Stimulated activated naive B cell treated with anti-CD40 and anti-IgM and Interleukin-4, amounts not matched to agents 10 μg/mL and 1 μg/mL and 100 μg/mL, for 72 hours (primary cell): ENCODE results near the gene CDC6.

Experiments
- ATAC-seq, 2 donors: fragments of 150-1000 bp; cut with Tn5 transposase; replicated peaks; 2 replicates each; pipeline ENCODE4 v1.10.0; 2021; ENCODE audit warnings: moderate library complexity in 1 of 2
- DNase-seq: peaks from one replicate; pipeline ENCODE4 v3.0.0; 2021
- H3K27ac Mint-ChIP-seq: one replicate; pipeline ENCODE4 v1.8.0; 2022; ENCODE audit warnings: mild to moderate bottlenecking, mixed read lengths
- H3K27me3 Mint-ChIP-seq, 2 donors: one replicate each; pipeline ENCODE4 v1.8.0; 2022; ENCODE audit warnings: mixed read lengths in 2 of 2
- H3K36me3 Mint-ChIP-seq, 2 donors: one replicate each; pipeline ENCODE4 v1.8.0; 2022; ENCODE audit warnings: mixed read lengths in 2 of 2, mild to moderate bottlenecking in 1 of 2
- H3K4me1 Mint-ChIP-seq, 2 donors: one replicate each; pipeline ENCODE4 v1.8.0; 2022; ENCODE audit warnings: mixed read lengths in 2 of 2, mild to moderate bottlenecking in 1 of 2
- H3K4me3 Mint-ChIP-seq, 2 donors: one replicate each; pipeline ENCODE4 v1.8.0; 2022; ENCODE audit warnings: mild to moderate bottlenecking in 2 of 2, mixed read lengths in 2 of 2, moderate library complexity in 1 of 2
- H3K9me3 Mint-ChIP-seq, 2 donors: one replicate each; pipeline ENCODE4 v1.8.0; 2022; ENCODE audit warnings: mixed read lengths in 2 of 2, mild to moderate bottlenecking in 1 of 2

The CDC6 gene

GRCh38 chr17:40287494-40288369, at the start of gene CDC6:
TSS of gene CDC6 (plus strand) at chr17:40287879. CDS start at chr17:40289421, 1,542 bp downstream.
- ATAC-seq (peak; percentile 93 to 95), DNase-seq (peak; percentile 98)
- Mint-ChIP-seq H3K4me3 (peak within 1 kb of the TSS; percentile 88 to 100), H3K36me3 (peaks cover 14 to 23% of the 10 kb centered on the region in 2 donors), H3K27me3 (no peaks in the 10 kb centered on the region), H3K4me1 (peaks cover 19 to 31% of the 10 kb centered on the region in 2 donors), H3K9me3 (no peaks in the 10 kb centered on the region), H3K27ac (peak within 1 kb of the TSS; percentile 98)

- Mint-ChIP-seq H3K4me1 (peaks cover 11 to 23% of the 10 kb centered on the region in 2 donors), H3K9me3 (no peaks in the 10 kb centered on the region), H3K4me3 (no peak overlapping the region), H3K27me3 (no peaks in the 10 kb centered on the region), H3K27ac (no peak overlapping the region), H3K36me3 (peaks cover 4 to 8% of the 10 kb centered on the region in 2 donors)
- ATAC-seq, result no peak
- no peak for DNase-seq
Measured at GRCh38 chr17:40241252-40241834, 46.3 kb upstream of the CDC6 start.

- no peaks in the 10 kb centered on the region for H3K27me3 Mint-ChIP-seq
- DNase-seq (no peak), ATAC-seq (no peak)
- H3K4me1 Mint-ChIP-seq, result peaks cover 11 to 23% of the 10 kb centered on the region in 2 donors
- no peak overlapping the region for H3K4me3 Mint-ChIP-seq
- no peaks in the 10 kb centered on the region for H3K9me3 Mint-ChIP-seq
- no peak overlapping the region for H3K27ac Mint-ChIP-seq
- H3K36me3 Mint-ChIP-seq, result peaks cover 2 to 3% of the 10 kb centered on the region in 2 donors
Measured at GRCh38 chr17:40242774-40243173, 44.9 kb upstream of the CDC6 start.

- no peaks in the 10 kb centered on the region for H3K9me3 Mint-ChIP-seq
- peaks cover 2 to 3% of the 10 kb centered on the region in 2 donors for H3K36me3 Mint-ChIP-seq
- no peak for ATAC-seq
- DNase-seq, result no peak
- H3K4me3 Mint-ChIP-seq, result no peak overlapping the region
- H3K4me1 Mint-ChIP-seq, result peaks cover 12 to 23% of the 10 kb centered on the region in 2 donors
- H3K27me3 Mint-ChIP-seq, result no peaks in the 10 kb centered on the region
- H3K27ac Mint-ChIP-seq, result no peak overlapping the region
Measured at GRCh38 chr17:40243761-40244160, 43.9 kb upstream of the CDC6 start.

GRCh38 chr17:40244255-40244654, 43.4 kb upstream of the CDC6 start:
- no peaks in the 10 kb centered on the region for H3K9me3 Mint-ChIP-seq
- no peak for ATAC-seq
- H3K36me3 Mint-ChIP-seq, result peaks cover 3 to 4% of the 10 kb centered on the region in 2 donors
- H3K27ac Mint-ChIP-seq, result peak overlapping the region; percentile 37
- no peaks in the 10 kb centered on the region for H3K27me3 Mint-ChIP-seq
- H3K4me1 Mint-ChIP-seq, result peaks cover 12 to 23% of the 10 kb centered on the region in 2 donors
- no peak overlapping the region for H3K4me3 Mint-ChIP-seq
- DNase-seq, result no peak

GRCh38 chr17:40247926-40248495, 39.7 kb upstream of the CDC6 start:
- peaks cover 0 to 4% of the 10 kb centered on the region in 2 donors for H3K36me3 Mint-ChIP-seq
- peaks cover 5 to 20% of the 10 kb centered on the region in 2 donors for H3K4me1 Mint-ChIP-seq
- no peak overlapping the region for H3K27ac Mint-ChIP-seq
- ATAC-seq, result no peak
- no peak for DNase-seq
- H3K4me3 Mint-ChIP-seq, result no peak overlapping the region
- H3K9me3 Mint-ChIP-seq, result no peaks in the 10 kb centered on the region
- H3K27me3 Mint-ChIP-seq, result no peaks in the 10 kb centered on the region

- H3K4me3 Mint-ChIP-seq, result no peak overlapping the region
- no peak overlapping the region for H3K27ac Mint-ChIP-seq
- no peaks in the 10 kb centered on the region for H3K9me3 Mint-ChIP-seq
- H3K27me3 Mint-ChIP-seq, result no peaks in the 10 kb centered on the region
- no peak for DNase-seq
- ATAC-seq, result no peak
- peaks cover 3 to 20% of the 10 kb centered on the region in 2 donors for H3K4me1 Mint-ChIP-seq
- peaks cover 0 to 4% of the 10 kb centered on the region in 2 donors for H3K36me3 Mint-ChIP-seq
Measured at GRCh38 chr17:40248507-40248906, 39.2 kb upstream of the CDC6 start.

GRCh38 chr17:40251576-40251975, 36.1 kb upstream of the CDC6 start:
- Mint-ChIP-seq H3K4me1 (peaks cover 1 to 19% of the 10 kb centered on the region in 2 donors), H3K27ac (no peak overlapping the region), H3K36me3 (peaks cover 2 to 4% of the 10 kb centered on the region in 2 donors), H3K4me3 (no peak overlapping the region), H3K27me3 (no peaks in the 10 kb centered on the region), H3K9me3 (no peaks in the 10 kb centered on the region)
- no peak for ATAC-seq
- DNase-seq, result no peak

GRCh38 chr17:40253565-40253964, 34.1 kb upstream of the CDC6 start:
- H3K36me3 Mint-ChIP-seq, result peaks cover 17 to 20% of the 10 kb centered on the region in 2 donors
- DNase-seq (no peak), ATAC-seq (no peak)
- H3K4me3 Mint-ChIP-seq, result no peak overlapping the region
- no peaks in the 10 kb centered on the region for H3K27me3 Mint-ChIP-seq
- no peak overlapping the region for H3K27ac Mint-ChIP-seq
- H3K4me1 Mint-ChIP-seq, result peaks cover 2 to 27% of the 10 kb centered on the region in 2 donors
- H3K9me3 Mint-ChIP-seq, result no peaks in the 10 kb centered on the region

GRCh38 chr17:40259505-40259904, 28.2 kb upstream of the CDC6 start:
- no peak for ATAC-seq
- H3K27ac Mint-ChIP-seq, result no peak overlapping the region
- no peak for DNase-seq
- H3K4me1 Mint-ChIP-seq, result peaks cover 11 to 25% of the 10 kb centered on the region in 2 donors
- H3K36me3 Mint-ChIP-seq, result peaks cover 26 to 47% of the 10 kb centered on the region in 2 donors
- no peaks in the 10 kb centered on the region for H3K27me3 Mint-ChIP-seq
- H3K4me3 Mint-ChIP-seq, result no peak overlapping the region
- H3K9me3 Mint-ChIP-seq, result no peaks in the 10 kb centered on the region

GRCh38 chr17:40260528-40260927, 27.2 kb upstream of the CDC6 start:
- Mint-ChIP-seq H3K9me3 (no peaks in the 10 kb centered on the region), H3K27ac (no peak overlapping the region), H3K27me3 (no peaks in the 10 kb centered on the region), H3K4me3 (no peak overlapping the region), H3K36me3 (peaks cover 31 to 47% of the 10 kb centered on the region in 2 donors), H3K4me1 (peaks cover 11 to 22% of the 10 kb centered on the region in 2 donors)
- DNase-seq (no peak), ATAC-seq (no peak)

GRCh38 chr17:40264458-40265185, 23.1 kb upstream of the CDC6 start:
- ATAC-seq (no peak), DNase-seq (no peak)
- H3K36me3 Mint-ChIP-seq, result peaks cover 17 to 23% of the 10 kb centered on the region in 2 donors
- H3K27ac Mint-ChIP-seq, result no peak overlapping the region
- H3K4me3 Mint-ChIP-seq, result no peak overlapping the region
- H3K4me1 Mint-ChIP-seq, result peaks cover 10 to 14% of the 10 kb centered on the region in 2 donors
- H3K9me3 Mint-ChIP-seq, result no peaks in the 10 kb centered on the region
- H3K27me3 Mint-ChIP-seq, result no peaks in the 10 kb centered on the region

GRCh38 chr17:40265337-40265736, 22.3 kb upstream of the CDC6 start:
- Mint-ChIP-seq H3K36me3 (peaks cover 17 to 21% of the 10 kb centered on the region in 2 donors), H3K4me3 (no peak overlapping the region)

GRCh38 chr17:40266882-40267281, 20.8 kb upstream of the CDC6 start:
- Mint-ChIP-seq H3K27ac (no peak overlapping the region), H3K27me3 (no peaks in the 10 kb centered on the region), H3K4me3 (no peak overlapping the region), H3K4me1 (peaks cover 10 to 13% of the 10 kb centered on the region in 2 donors), H3K36me3 (peaks cover 19 to 20% of the 10 kb centered on the region in 2 donors), H3K9me3 (no peaks in the 10 kb centered on the region)
- DNase-seq (no peak), ATAC-seq (no peak)

More at GRCh38 chr17:40265337-40265736, 22.3 kb upstream of the CDC6 start:
- Mint-ChIP-seq H3K4me1 (peaks cover 10 to 14% of the 10 kb centered on the region in 2 donors), H3K9me3 (no peaks in the 10 kb centered on the region), H3K27me3 (no peaks in the 10 kb centered on the region), H3K27ac (no peak overlapping the region)
- ATAC-seq (no peak), DNase-seq (no peak)
